Inferior parietal cortex (tissue), 1 donor: ENCODE data around the gene EXOG.

Source experiments
- DNase-seq: peaks from one replicate; pipeline ENCODE4 v3.0.0-alpha.2; 2016; ENCODE audit errors: extremely low spot score

Gene EXOG

GRCh38 chr3:38473229-38473628 lies 22.9 kb upstream of the EXOG start:
- no peak for DNase-seq

- no peak for DNase-seq
Observed at GRCh38 chr3:38474928-38475605, 21.1 kb upstream of the EXOG start.

GRCh38 chr3:38475716-38476115 lies 20.4 kb upstream of the EXOG start:
- DNase-seq = no peak

GRCh38 chr3:38476157-38476756 lies 19.9 kb upstream of the EXOG start:
- DNase-seq = no peak

- DNase-seq = no peak
Observed at GRCh38 chr3:38477057-38477820, 18.9 kb upstream of the EXOG start.

- no peak for DNase-seq
Observed at GRCh38 chr3:38477839-38478450, 18.2 kb upstream of the EXOG start.

- no peak for DNase-seq
Observed at GRCh38 chr3:38478901-38479300, 17.2 kb upstream of the EXOG start.

GRCh38 chr3:38479431-38480092 lies 16.6 kb upstream of the EXOG start:
- DNase-seq = peak; percentile 73

GRCh38 chr3:38480093-38480445 lies 16.1 kb upstream of the EXOG start:
- DNase-seq = no peak

- no peak for DNase-seq
Observed at GRCh38 chr3:38480930-38481329, 15.2 kb upstream of the EXOG start.

- no peak for DNase-seq
Observed at GRCh38 chr3:38482951-38483350, 13.2 kb upstream of the EXOG start.

GRCh38 chr3:38487323-38487722 lies 8.8 kb upstream of the EXOG start:
- DNase-seq = no peak

- DNase-seq = no peak
Observed at GRCh38 chr3:38488949-38489348, 7.2 kb upstream of the EXOG start.

- DNase-seq = peak; percentile 35
Observed at GRCh38 chr3:38489766-38490165, 6.4 kb upstream of the EXOG start.

- DNase-seq = peak; percentile 56
Observed at GRCh38 chr3:38490281-38491030, 5.7 kb upstream of the EXOG start.

GRCh38 chr3:38491215-38491614 lies 4.9 kb upstream of the EXOG start:
- no peak for DNase-seq

- no peak for DNase-seq
Observed at GRCh38 chr3:38493031-38493430, 3.1 kb upstream of the EXOG start.

- DNase-seq = no peak
Observed at GRCh38 chr3:38497031-38497430, 891 bp downstream of the EXOG start.

- no peak for DNase-seq
Observed at GRCh38 chr3:38500688-38501417, 4.7 kb downstream of the EXOG start.

GRCh38 chr3:38507120-38507519 lies 11.0 kb downstream of the EXOG start:
- DNase-seq = no peak

- DNase-seq = no peak
Observed at GRCh38 chr3:38509732-38510131, 13.6 kb downstream of the EXOG start.
